ENCODE data around the gene LAMC1.

The LAMC1 gene

GRCh38 chr1:183021405-183022201 lies 1.6 kb upstream of the LAMC1 start:
- DNase-seq (ENCODE audit: low read depth in 2 of 2) = no peak

- no peak for DNase-seq (ENCODE audit: low read depth in 2 of 2)
Measured at GRCh38 chr1:183022202-183023145, 746 bp upstream of the LAMC1 start.

GRCh38 chr1:183023601-183024316 lies 539 bp downstream of the LAMC1 start:
- no peak for DNase-seq (ENCODE audit: low read depth in 2 of 2)

- no peak for DNase-seq (ENCODE audit: low read depth in 2 of 2)
Measured at GRCh38 chr1:183024317-183025009, 1.2 kb downstream of the LAMC1 start.

GRCh38 chr1:183025010-183025337 lies 1.8 kb downstream of the LAMC1 start:
- no peak for DNase-seq (ENCODE audit: low read depth in 2 of 2)

- no peak for DNase-seq (ENCODE audit: low read depth in 2 of 2)
Measured at GRCh38 chr1:183025782-183026774, 2.9 kb downstream of the LAMC1 start.

- no peak for DNase-seq (ENCODE audit: low read depth in 2 of 2)
Measured at GRCh38 chr1:183027031-183027430, 3.8 kb downstream of the LAMC1 start.

- no peak for DNase-seq (ENCODE audit: low read depth in 2 of 2)
Measured at GRCh38 chr1:183027791-183028190, 4.6 kb downstream of the LAMC1 start.

- DNase-seq (ENCODE audit: low read depth in 2 of 2) = no peak
Measured at GRCh38 chr1:183029591-183030000, 6.4 kb downstream of the LAMC1 start.

- DNase-seq (ENCODE audit: low read depth in 2 of 2) = no peak
Measured at GRCh38 chr1:183030053-183030452, 6.8 kb downstream of the LAMC1 start.

GRCh38 chr1:183032122-183032921 lies 9.1 kb downstream of the LAMC1 start:
- no peak for DNase-seq (ENCODE audit: low read depth in 2 of 2)

- DNase-seq (ENCODE audit: low read depth in 2 of 2) = no peak
Measured at GRCh38 chr1:183033205-183033604, 10.0 kb downstream of the LAMC1 start.

GRCh38 chr1:183034682-183035081 lies 11.5 kb downstream of the LAMC1 start:
- DNase-seq (ENCODE audit: low read depth in 2 of 2) = no peak

GRCh38 chr1:183038333-183038866 lies 15.2 kb downstream of the LAMC1 start:
- no peak for DNase-seq (ENCODE audit: low read depth in 2 of 2)

GRCh38 chr1:183038913-183039312 lies 15.7 kb downstream of the LAMC1 start:
- no peak for DNase-seq (ENCODE audit: low read depth in 2 of 2)

- DNase-seq (ENCODE audit: low read depth in 2 of 2) = no peak
Measured at GRCh38 chr1:183039330-183039729, 16.1 kb downstream of the LAMC1 start.

- DNase-seq (ENCODE audit: low read depth in 2 of 2) = no peak
Measured at GRCh38 chr1:183039985-183040447, 16.8 kb downstream of the LAMC1 start.

GRCh38 chr1:183040547-183040971 lies 17.3 kb downstream of the LAMC1 start:
- no peak for DNase-seq (ENCODE audit: low read depth in 2 of 2)

GRCh38 chr1:183043254-183043653 lies 20.0 kb downstream of the LAMC1 start:
- DNase-seq (ENCODE audit: low read depth in 2 of 2) = no peak
